Brain microvascular endothelial cell (primary cell): ENCODE results near the gene SHPK.

Source experiments
- DNase-seq: peaks from one replicate; pipeline ENCODE4 v3.0.0-alpha.2; 2020
- H3K27ac ChIP-seq: fragments of 250-450 bp; sonication (Bioruptor Pico); 2 replicates; pipeline ENCODE4 v1.5.1; 2020; ENCODE audit warnings: mild to moderate bottlenecking, moderate library complexity
- H3K27me3 ChIP-seq: fragments of 250-450 bp; sonication (Bioruptor Pico); replicated peaks from 2 replicates; pipeline ENCODE4 v1.5.1; 2020; ENCODE audit warnings: mild to moderate bottlenecking
- H3K36me3 ChIP-seq: fragments of 250-450 bp; sonication (Bioruptor Pico); replicated peaks from 2 replicates; pipeline ENCODE4 v1.5.1; 2020; ENCODE audit warnings: mild to moderate bottlenecking
- H3K4me3 ChIP-seq: 2 replicates; pipeline ENCODE4 v1.5.1; 2011; ENCODE audit warnings: low read depth, mild to moderate bottlenecking, control low read depth, low read length, moderate library complexity
- in situ Hi-C: cut with HindIII; loops from 2 replicates; pipeline ENCODE4 v1.10.0; 2017; ENCODE audit warnings: low sequenced_read_pairs, low pct_ligation_motif_present
- TF ChIP-seq, protein P1 (sequence below): IDR thresholded peaks from 2 replicates; pipeline ENCODE4 v1.5.1; 2011; ENCODE audit warnings: low read depth, mild to moderate bottlenecking, moderate library complexity, low read length, control low read depth, inconsistent platforms; ENCODE audit errors: missing control alignments

The SHPK gene

GRCh38 chr17:3672571-3672970 lies 36.5 kb upstream of the SHPK start:
- Histone ChIP-seq H3K36me3 (no peaks in the 10 kb centered on the region), H3K4me3 (no peak overlapping the region), H3K27ac (no peak overlapping the region), H3K27me3 (no peaks in the 10 kb centered on the region)
- DNase-seq, result no peak
- in situ Hi-C loops, result no loop called here
- TF ChIP-seq, protein P1, sequence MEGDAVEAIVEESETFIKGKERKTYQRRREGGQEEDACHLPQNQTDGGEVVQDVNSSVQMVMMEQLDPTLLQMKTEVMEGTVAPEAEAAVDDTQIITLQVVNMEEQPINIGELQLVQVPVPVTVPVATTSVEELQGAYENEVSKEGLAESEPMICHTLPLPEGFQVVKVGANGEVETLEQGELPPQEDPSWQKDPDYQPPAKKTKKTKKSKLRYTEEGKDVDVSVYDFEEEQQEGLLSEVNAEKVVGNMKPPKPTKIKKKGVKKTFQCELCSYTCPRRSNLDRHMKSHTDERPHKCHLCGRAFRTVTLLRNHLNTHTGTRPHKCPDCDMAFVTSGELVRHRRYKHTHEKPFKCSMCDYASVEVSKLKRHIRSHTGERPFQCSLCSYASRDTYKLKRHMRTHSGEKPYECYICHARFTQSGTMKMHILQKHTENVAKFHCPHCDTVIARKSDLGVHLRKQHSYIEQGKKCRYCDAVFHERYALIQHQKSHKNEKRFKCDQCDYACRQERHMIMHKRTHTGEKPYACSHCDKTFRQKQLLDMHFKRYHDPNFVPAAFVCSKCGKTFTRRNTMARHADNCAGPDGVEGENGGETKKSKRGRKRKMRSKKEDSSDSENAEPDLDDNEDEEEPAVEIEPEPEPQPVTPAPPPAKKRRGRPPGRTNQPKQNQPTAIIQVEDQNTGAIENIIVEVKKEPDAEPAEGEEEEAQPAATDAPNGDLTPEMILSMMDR, result no peak

- TF ChIP-seq, protein P1, result no peak
- Histone ChIP-seq H3K36me3 (peaks cover 3% of the 10 kb centered on the region), H3K4me3 (peak overlapping the region; percentile 97), H3K27me3 (no peaks in the 10 kb centered on the region), H3K27ac (no peak overlapping the region)
- no peak for DNase-seq
- in situ Hi-C loops, result no loop called here
Observed at GRCh38 chr17:3669548-3669947, 33.5 kb upstream of the SHPK start.

DNA sequence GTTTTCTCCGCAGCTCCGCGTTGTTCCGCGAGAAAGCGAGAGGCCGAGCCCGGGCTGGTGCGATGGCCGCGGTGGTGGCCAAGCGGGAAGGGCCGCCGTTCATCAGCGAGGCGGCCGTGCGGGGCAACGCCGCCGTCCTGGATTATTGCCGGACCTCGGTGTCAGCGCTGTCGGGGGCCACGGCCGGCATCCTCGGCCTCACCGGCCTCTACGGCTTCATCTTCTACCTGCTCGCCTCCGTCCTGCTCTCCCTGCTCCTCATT lies 33.0 kb upstream of the SHPK start:
- Histone ChIP-seq H3K36me3 (peaks cover 9% of the 10 kb centered on the region), H3K4me3 (peak overlapping the region; percentile 97), H3K27ac (peak overlapping the region; percentile 75), H3K27me3 (no peaks in the 10 kb centered on the region)
- in situ Hi-C loops, result no loop called here
- TF ChIP-seq, protein P1, result no peak
- DNase-seq, result no peak

- peaks cover 14% of the 10 kb centered on the region for H3K36me3 ChIP-seq
- TF ChIP-seq, protein P1, result no peak
- in situ Hi-C loops, result no loop called here
- peak; percentile 94 for DNase-seq
- no peaks in the 10 kb centered on the region for H3K27me3 ChIP-seq
- peak within 1 kb of the TSS; percentile 97 for H3K4me3 ChIP-seq
- peak within 1 kb of the TSS; percentile 86 for H3K27ac ChIP-seq
Observed at GRCh38 chr17:3668279-3669084, 32.4 kb upstream of the SHPK start, which contains the start of the genes EMC6 and TAX1BP3. Gene EMC6, plus strand, starts transcription at chr17:3668812. Its CDS starts 335 bp downstream, at chr17:3669147. Gene TAX1BP3, minus strand, starts transcription at chr17:3668578. Its CDS starts 52 bp downstream, at chr17:3668526.

- peak; percentile 87 for DNase-seq
- Histone ChIP-seq H3K27me3 (no peaks in the 10 kb centered on the region), H3K4me3 (peak overlapping the region; percentile 96), H3K27ac (peak overlapping the region; percentile 86), H3K36me3 (peaks cover 20% of the 10 kb centered on the region)
- TF ChIP-seq, protein P1, result no peak
- in situ Hi-C loops, result no loop called here
Observed at GRCh38 chr17:3667366-3668278, 31.6 kb upstream of the SHPK start.
